ENCODE data around the gene CALD1. TPM values are rescaled to one million over a fixed set of nuclear protein-coding genes. Genes with fewer than 3 reads are reported as not detected.
A peak's percentile ranks its signal among the peaks of the same experiment; 100 is the strongest.

CALD1 gene
- total RNA-seq, 1 experiment from 2014 or later: 182 TPM

- DNase-seq (ENCODE audit: low read depth, low spot score): no peak
- in situ Hi-C loops (cut with HindIII; ENCODE audit: low pct_unique_long_range_greater_than_20kb, low sequenced_read_pairs): no loop called here
These were observed 56.0 kb downstream of the CALD1 start for GRCh38 chr7:134835463-134835823.

- DNase-seq (ENCODE audit: low read depth, low spot score): peak; percentile 37
- in situ Hi-C loops (cut with HindIII; ENCODE audit: low pct_unique_long_range_greater_than_20kb, low sequenced_read_pairs): no loop called here
These were observed 57.0 kb downstream of the CALD1 start for GRCh38 chr7:134836447-134836846.

- DNase-seq (ENCODE audit: low read depth, low spot score): no peak
- in situ Hi-C loops (cut with HindIII; ENCODE audit: low pct_unique_long_range_greater_than_20kb, low sequenced_read_pairs): no loop called here
These were observed 59.9 kb downstream of the CALD1 start for GRCh38 chr7:134839298-134839697.

GRCh38 chr7:134842062-134842461, 62.6 kb downstream of the CALD1 start:
- DNase-seq (ENCODE audit: low read depth, low spot score): no peak
- in situ Hi-C loops (cut with HindIII; ENCODE audit: low pct_unique_long_range_greater_than_20kb, low sequenced_read_pairs): no loop called here

- no peak for DNase-seq (ENCODE audit: low read depth, low spot score)
- in situ Hi-C loops (cut with HindIII; ENCODE audit: low pct_unique_long_range_greater_than_20kb, low sequenced_read_pairs): no loop called here
These were observed 63.5 kb downstream of the CALD1 start for GRCh38 chr7:134842886-134843430.

DNA sequence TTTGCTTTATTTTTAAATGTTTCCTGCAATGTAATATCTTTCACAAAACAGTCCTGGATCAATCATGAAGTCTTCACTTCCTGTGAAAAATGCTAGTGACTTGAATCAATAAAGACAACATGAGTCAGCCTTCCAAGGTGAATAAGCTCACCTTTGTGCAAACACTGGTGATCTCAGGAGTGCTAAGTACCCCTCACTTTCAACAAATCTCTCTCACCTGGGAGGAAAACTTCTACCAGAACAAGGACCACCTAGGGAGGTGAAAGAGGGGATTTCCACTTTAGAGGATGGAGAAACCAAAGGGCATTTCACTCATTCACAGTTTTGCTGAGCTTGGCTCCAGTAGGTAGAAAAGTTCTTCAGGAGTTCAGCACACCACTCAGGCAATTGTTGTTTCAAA, 64.8 kb downstream of the CALD1 start:
- DNase-seq (ENCODE audit: low read depth, low spot score): no peak
- in situ Hi-C loops (cut with HindIII; ENCODE audit: low pct_unique_long_range_greater_than_20kb, low sequenced_read_pairs): no loop called here

GRCh38 chr7:134845461-134845860, 66.0 kb downstream of the CALD1 start:
- DNase-seq (ENCODE audit: low read depth, low spot score): peak; percentile 51
- in situ Hi-C loops (cut with HindIII; ENCODE audit: low pct_unique_long_range_greater_than_20kb, low sequenced_read_pairs): no loop called here

DNA sequence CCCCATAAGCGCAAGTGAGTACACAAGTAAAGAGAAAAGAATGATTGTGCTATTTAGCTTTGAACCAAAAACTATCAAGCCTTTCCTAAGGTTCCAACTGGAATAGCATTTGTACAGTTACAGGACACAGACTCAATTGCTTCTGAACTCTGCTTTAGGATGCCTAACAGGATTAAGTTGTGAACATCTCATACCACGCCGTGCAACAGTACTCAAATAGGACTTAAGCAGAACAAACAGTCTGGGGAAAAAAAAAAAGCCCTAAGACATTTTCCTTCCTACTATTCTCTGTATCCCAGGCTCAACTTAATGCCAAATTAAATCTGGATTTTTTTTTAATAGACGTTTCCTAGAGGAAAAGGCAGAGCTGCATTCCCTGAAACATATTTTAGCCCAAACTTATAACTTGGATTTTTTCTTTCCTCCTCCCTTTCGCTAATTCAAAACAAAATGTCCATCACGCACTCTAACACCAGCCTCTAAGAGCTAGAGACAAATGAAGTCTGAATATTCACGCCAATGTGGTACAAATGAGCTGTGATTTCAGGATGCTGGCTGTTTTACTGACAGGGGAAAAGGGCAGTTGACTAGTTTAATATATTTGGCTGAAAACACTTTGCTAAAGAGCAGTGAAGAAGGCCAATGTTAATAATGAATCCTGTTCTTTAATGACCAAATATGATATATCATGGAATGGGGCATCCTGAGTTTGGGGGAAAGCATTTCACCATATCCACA, 68.6 kb downstream of the CALD1 start:
- DNase-seq (ENCODE audit: low read depth, low spot score): no peak
- in situ Hi-C loops (cut with HindIII; ENCODE audit: low pct_unique_long_range_greater_than_20kb, low sequenced_read_pairs): no loop called here

GRCh38 chr7:134850066-134850465, 70.6 kb downstream of the CALD1 start:
- DNase-seq (ENCODE audit: low read depth, low spot score): peak; percentile 43
- in situ Hi-C loops (cut with HindIII; ENCODE audit: low pct_unique_long_range_greater_than_20kb, low sequenced_read_pairs): no loop called here

DNA sequence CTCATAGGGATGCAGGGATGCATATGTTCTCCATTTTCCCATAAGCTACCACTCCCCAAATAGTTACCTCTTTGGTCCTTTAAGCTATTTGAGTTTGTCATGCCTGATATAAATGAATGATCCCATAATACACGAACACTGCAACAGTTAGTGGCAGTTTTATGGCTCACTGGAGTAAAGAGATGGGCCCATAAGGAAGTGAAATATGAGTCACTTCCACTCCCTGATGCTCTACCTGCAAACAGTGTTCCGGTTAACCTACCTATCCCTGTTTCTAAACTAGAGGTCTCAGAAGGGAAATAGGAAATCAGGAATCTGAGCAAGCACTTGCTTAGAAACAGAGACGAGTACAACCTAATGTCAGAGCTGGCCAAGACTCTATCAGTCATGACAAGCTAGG, 71.7 kb downstream of the CALD1 start:
- DNase-seq (ENCODE audit: low read depth, low spot score): no peak
- in situ Hi-C loops (cut with HindIII; ENCODE audit: low pct_unique_long_range_greater_than_20kb, low sequenced_read_pairs): no loop called here

- in situ Hi-C loops (cut with HindIII; ENCODE audit: low pct_unique_long_range_greater_than_20kb, low sequenced_read_pairs): no loop called here
- no peak for DNase-seq (ENCODE audit: low read depth, low spot score)
These were observed 73.2 kb downstream of the CALD1 start for GRCh38 chr7:134852625-134853024.

- in situ Hi-C loops (cut with HindIII; ENCODE audit: low pct_unique_long_range_greater_than_20kb, low sequenced_read_pairs): no loop called here
- no peak for DNase-seq (ENCODE audit: low read depth, low spot score)
These were observed 75.4 kb downstream of the CALD1 start for GRCh38 chr7:134854816-134855215.

GRCh38 chr7:134855442-134855841, 76.0 kb downstream of the CALD1 start:
- DNase-seq (ENCODE audit: low read depth, low spot score): no peak
- in situ Hi-C loops (cut with HindIII; ENCODE audit: low pct_unique_long_range_greater_than_20kb, low sequenced_read_pairs): no loop called here

- DNase-seq (ENCODE audit: low read depth, low spot score): no peak
- in situ Hi-C loops (cut with HindIII; ENCODE audit: low pct_unique_long_range_greater_than_20kb, low sequenced_read_pairs): no loop called here
These were observed 76.7 kb downstream of the CALD1 start for GRCh38 chr7:134856091-134856490.

DNA sequence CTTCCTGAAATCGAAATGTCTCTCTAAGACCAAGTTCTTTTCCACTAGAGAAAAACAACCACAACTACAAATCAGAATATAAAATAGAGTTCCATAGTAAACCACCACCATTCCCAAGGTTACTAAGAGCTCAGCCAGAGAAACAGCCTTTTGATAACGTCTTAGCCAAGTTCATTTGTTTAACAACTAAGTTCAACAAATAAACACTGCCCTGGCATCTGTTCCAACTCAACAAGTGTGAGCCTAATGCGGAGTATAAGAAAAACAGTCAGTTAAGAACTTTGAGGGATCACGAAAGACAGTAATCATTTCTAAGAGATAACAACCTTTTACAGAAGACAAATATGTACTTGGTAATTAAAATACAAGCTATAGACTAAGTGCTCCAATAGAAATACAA, 77.3 kb downstream of the CALD1 start:
- DNase-seq (ENCODE audit: low read depth, low spot score): no peak
- in situ Hi-C loops (cut with HindIII; ENCODE audit: low pct_unique_long_range_greater_than_20kb, low sequenced_read_pairs): no loop called here

GRCh38 chr7:134857958-134858357, 78.5 kb downstream of the CALD1 start:
- in situ Hi-C loops (cut with HindIII; ENCODE audit: low pct_unique_long_range_greater_than_20kb, low sequenced_read_pairs): no loop called here
- no peak for DNase-seq (ENCODE audit: low read depth, low spot score)

GRCh38 chr7:134859783-134860182, 80.3 kb downstream of the CALD1 start:
- no peak for DNase-seq (ENCODE audit: low read depth, low spot score)
- in situ Hi-C loops (cut with HindIII; ENCODE audit: low pct_unique_long_range_greater_than_20kb, low sequenced_read_pairs): no loop called here

- DNase-seq (ENCODE audit: low read depth, low spot score): no peak
- in situ Hi-C loops (cut with HindIII; ENCODE audit: low pct_unique_long_range_greater_than_20kb, low sequenced_read_pairs): no loop called here
These were observed 85.8 kb downstream of the CALD1 start for GRCh38 chr7:134865001-134865845.

- no peak for DNase-seq (ENCODE audit: low read depth, low spot score)
- in situ Hi-C loops (cut with HindIII; ENCODE audit: low pct_unique_long_range_greater_than_20kb, low sequenced_read_pairs): no loop called here
These were observed 87.2 kb downstream of the CALD1 start for GRCh38 chr7:134866617-134867016.
